H9 (cell line): ENCODE results near the gene RASIP1. TPM values are rescaled to one million over a fixed set of nuclear protein-coding genes. Genes with fewer than 3 reads are reported as not detected.

ENCODE experiments used
- DNase-seq: peaks from one replicate; pipeline ENCODE4 v3.0.0-alpha.2; 2017
- H2AFZ ChIP-seq: one replicate; pipeline ENCODE4 v1.6.1; 2013; ENCODE audit warnings: mild to moderate bottlenecking, low read length, control low read depth, moderate library complexity
- H2AK5ac ChIP-seq: 2 replicates; pipeline ENCODE4 v1.6.1; 2013; ENCODE audit warnings: low read length, control low read depth, mixed read lengths; ENCODE audit not compliant: insufficient read length
- H2BK120ac ChIP-seq: one replicate; pipeline ENCODE4 v1.6.1; 2013; ENCODE audit warnings: low read depth, mild to moderate bottlenecking, low read length, control low read depth, inconsistent platforms; ENCODE audit not compliant: poor library complexity, severe bottlenecking
- H2BK12ac ChIP-seq: 2 replicates; pipeline ENCODE4 v1.6.1; 2013; ENCODE audit warnings: low read length, control low read depth, mixed read lengths, low read depth; ENCODE audit not compliant: insufficient read length
- H2BK15ac ChIP-seq: 2 replicates; pipeline ENCODE4 v1.6.1; 2013; ENCODE audit warnings: low read depth, low read length, control low read depth
- H2BK20ac ChIP-seq: one replicate; pipeline ENCODE4 v1.6.1; 2013; ENCODE audit warnings: low read depth, mild to moderate bottlenecking, low read length, control low read depth, inconsistent platforms; ENCODE audit not compliant: poor library complexity, severe bottlenecking
- H2BK5ac ChIP-seq: 2 replicates; pipeline ENCODE4 v1.6.1; 2013; ENCODE audit warnings: low read length, control low read depth, mixed read lengths; ENCODE audit not compliant: insufficient read length
- H3K14ac ChIP-seq: 2 replicates; pipeline ENCODE4 v1.6.1; 2013; ENCODE audit warnings: low read length, control low read depth; ENCODE audit not compliant: insufficient read depth
- H3K18ac ChIP-seq: 2 replicates; pipeline ENCODE4 v1.6.1; 2013; ENCODE audit warnings: low read depth, mild to moderate bottlenecking, mixed read lengths, low read length, control low read depth; ENCODE audit not compliant: insufficient read length
- H3K23ac ChIP-seq: 2 replicates; pipeline ENCODE4 v1.6.1; 2013; ENCODE audit warnings: low read length, control low read depth, mixed read lengths, low read depth; ENCODE audit not compliant: insufficient read length
- H3K23me2 ChIP-seq: 2 replicates; pipeline ENCODE4 v1.6.1; 2013; ENCODE audit warnings: low read depth, mild to moderate bottlenecking, mixed read lengths, low read length, control low read depth; ENCODE audit not compliant: insufficient read length, poor library complexity, severe bottlenecking
- H3K27ac ChIP-seq: 2 replicates; pipeline ENCODE4 v1.5.1; 2013; ENCODE audit warnings: low read length, control low read depth, mixed read lengths, low read depth; ENCODE audit not compliant: insufficient read length
- H3K27me3 ChIP-seq: 2 replicates; pipeline ENCODE4 v1.6.1; 2013; ENCODE audit warnings: low read length, control low read depth, inconsistent platforms; ENCODE audit not compliant: insufficient read depth
- H3K4ac ChIP-seq: 2 replicates; pipeline ENCODE4 v1.6.1; 2013; ENCODE audit warnings: low read depth, mild to moderate bottlenecking, control low read depth, inconsistent platforms, low read length, moderate library complexity
- H3K4me1 ChIP-seq: 2 replicates; pipeline ENCODE4 v1.6.1; 2013; ENCODE audit warnings: low read length, control low read depth, inconsistent platforms; ENCODE audit not compliant: insufficient read depth
- H3K4me2 ChIP-seq: 2 replicates; pipeline ENCODE4 v1.6.1; 2013; ENCODE audit warnings: low read length, control low read depth, mixed read lengths; ENCODE audit not compliant: insufficient read length, insufficient read depth
- H3K56ac ChIP-seq: 2 replicates; pipeline ENCODE4 v1.6.1; 2013; ENCODE audit warnings: low read depth, mild to moderate bottlenecking, mixed read lengths, low read length, control low read depth; ENCODE audit not compliant: insufficient read length
- H3K79me1 ChIP-seq: 2 replicates; pipeline ENCODE4 v1.6.1; 2013; ENCODE audit warnings: low read depth, mild to moderate bottlenecking, moderate library complexity, low read length, control low read depth, inconsistent platforms; ENCODE audit not compliant: insufficient read depth, poor library complexity, severe bottlenecking
- H3K79me2 ChIP-seq: 2 replicates; pipeline ENCODE4 v1.6.1; 2013; ENCODE audit warnings: low read length, control low read depth, inconsistent platforms; ENCODE audit not compliant: insufficient read depth
- H3K9ac ChIP-seq: 2 replicates; pipeline ENCODE4 v1.6.1; 2013; ENCODE audit warnings: low read length, control low read depth, mixed read lengths; ENCODE audit not compliant: insufficient read length; ENCODE audit errors: extremely low read depth
- H3K9me3 ChIP-seq: one replicate; pipeline ENCODE4 v1.6.1; 2013; ENCODE audit warnings: low read depth, low read length, inconsistent platforms; ENCODE audit not compliant: control insufficient read depth
- H3T11ph ChIP-seq: one replicate; pipeline ENCODE4 v1.6.1; 2013; ENCODE audit warnings: mild to moderate bottlenecking, low read length, control low read depth, inconsistent platforms
- H4K20me1 ChIP-seq: one replicate; pipeline ENCODE4 v1.6.1; 2013; ENCODE audit not compliant: control insufficient read depth, insufficient read length, insufficient read depth
- H4K5ac ChIP-seq: 2 replicates; pipeline ENCODE4 v1.6.1; 2013; ENCODE audit warnings: low read depth, mild to moderate bottlenecking, mixed read lengths, low read length, control low read depth; ENCODE audit not compliant: insufficient read length
- H4K8ac ChIP-seq: replicated peaks from 2 replicates; pipeline ENCODE4 v1.6.1; 2013; ENCODE audit warnings: low read length, control low read depth, mixed read lengths, low read depth; ENCODE audit not compliant: insufficient read length
- H4K91ac ChIP-seq: 2 replicates; pipeline ENCODE4 v1.6.1; 2013; ENCODE audit warnings: low read depth, mild to moderate bottlenecking, moderate library complexity, mixed read lengths, low read length, control low read depth; ENCODE audit not compliant: insufficient read length
- H3K27ac Mint-ChIP-seq, 3 experiments: 2 replicates in 2 of 3; 3 replicates in 1 of 3; pipeline ENCODE4 v1.8.0; 2020 to 2021; ENCODE audit warnings: mixed read lengths in 3 of 3, mild to moderate bottlenecking in 1 of 3, moderate library complexity in 1 of 3
- H3K27me3 Mint-ChIP-seq: 2 replicates; pipeline ENCODE4 v1.8.0; 2021; ENCODE audit warnings: low read depth, mild to moderate bottlenecking, moderate library complexity, mixed read lengths
- H3K36me3 Mint-ChIP-seq, 3 experiments: 2 replicates in 2 of 3; 3 replicates in 1 of 3; pipeline ENCODE4 v1.8.0; 2020 to 2021; ENCODE audit warnings: low read depth in 3 of 3, mixed read lengths in 3 of 3; ENCODE audit not compliant: insufficient read depth in 1 of 3
- H3K4me1 Mint-ChIP-seq, 2 experiments: 2 replicates each; pipeline ENCODE4 v1.8.0; 2020; ENCODE audit warnings: mixed read lengths in 2 of 2
- H3K4me3 Mint-ChIP-seq, 2 experiments: 2 replicates in 1 of 2; 3 replicates in 1 of 2; pipeline ENCODE4 v1.8.0; 2020 to 2021; ENCODE audit warnings: mild to moderate bottlenecking in 2 of 2, mixed read lengths in 2 of 2, moderate library complexity in 1 of 2
- H3K9me3 Mint-ChIP-seq, 2 experiments: 2 replicates in 1 of 2; 3 replicates in 1 of 2; pipeline ENCODE4 v1.8.0; 2020; ENCODE audit warnings: mild to moderate bottlenecking in 2 of 2, mixed read lengths in 2 of 2, moderate library complexity in 1 of 2
- WGBS: extraction: QIAGEN DNeasy Blood & Tissue Kit; methylation state at CpG from one replicate; pipeline ENCODE4 v1.1.7; 2013; ENCODE audit warnings: missing lambda C conversion rate, low lambda C conversion rate, mixed read lengths; ENCODE audit not compliant: insufficient read length; ENCODE audit errors: extremely low coverage; 5-methylcytosine and 5-hydroxymethylcytosine counted together
- total RNA-seq: library from RNA; stranded (reverse); gene quantifications from 2 replicates; pipeline ENCODE4 v1.2.1, GENCODE V29; 2021
- TF ChIP-seq, protein P1 (sequence below): fragments of 200-600 bp; sonication (generic); conservative IDR thresholded peaks from 3 replicates; pipeline ENCODE4 v1.8.0; 2021; ENCODE audit warnings: antibody characterized with exemption, mild to moderate bottlenecking

RASIP1 gene
- total RNA-seq, 1 experiment from 2014 or later, result 2.4 TPM

GRCh38 chr19:48741129-48741999 lies 954 bp upstream of the RASIP1 start:
- no peaks in the 10 kb centered on the region for H3K79me2 ChIP-seq
- peak overlapping the region; percentile 18 to 76 (median 18); a peak in 2 of 7 replicates for H3K27ac Mint-ChIP-seq
- H3K79me1 ChIP-seq, result no peaks in the 10 kb centered on the region
- no peak overlapping the region for H3K14ac ChIP-seq
- no peak overlapping the region for H4K91ac ChIP-seq
- no peak overlapping the region for H3K56ac ChIP-seq
- H2BK5ac ChIP-seq, result no peak overlapping the region
- no peaks in the 10 kb centered on the region for H3K9me3 ChIP-seq
- no peak overlapping the region for H4K8ac ChIP-seq
- H4K20me1 ChIP-seq, result no peaks in the 10 kb centered on the region
- H2BK12ac ChIP-seq, result no peak overlapping the region
- no peaks in the 10 kb centered on the region; the same call in 1 of the 2 replicates for H3K4me1 ChIP-seq
- H2BK15ac ChIP-seq, result no peak overlapping the region
- no peak overlapping the region for H2AK5ac ChIP-seq
- no peaks in the 10 kb centered on the region for H3K36me3 Mint-ChIP-seq
- H4K5ac ChIP-seq, result no peak overlapping the region
- peak overlapping the region; percentile 54 for H3K4me2 ChIP-seq
- H3K9me3 Mint-ChIP-seq, result no peaks in the 10 kb centered on the region
- no peak overlapping the region for H3K18ac ChIP-seq
- no peak overlapping the region for H3K27ac ChIP-seq
- H3K4me3 Mint-ChIP-seq, result peak overlapping the region; percentile 35 to 74; a peak in 4 of 5 replicates
- DNase-seq, result peak; percentile 78
- no peak overlapping the region for H2BK120ac ChIP-seq
- H3K27me3 ChIP-seq, result no peaks in the 10 kb centered on the region; the same call in 1 of the 2 replicates
- peaks cover 32 to 58% of the 10 kb centered on the region in 2 experiments for H3K4me1 Mint-ChIP-seq
- peaks cover 21% of the 10 kb centered on the region for H3K27me3 Mint-ChIP-seq
- no peak overlapping the region for H3K4ac ChIP-seq
- no peak overlapping the region for H3K23ac ChIP-seq
- H2AFZ ChIP-seq, result no peak overlapping the region
- H3K23me2 ChIP-seq, result peaks cover 6% of the 10 kb centered on the region
- WGBS, result no CpG with 5 or more reads among the region's 35 CpGs
- no peak overlapping the region for H2BK20ac ChIP-seq
- no peak overlapping the region for H3K9ac ChIP-seq
- H3T11ph ChIP-seq, result no peak overlapping the region
- TF ChIP-seq, protein P1, sequence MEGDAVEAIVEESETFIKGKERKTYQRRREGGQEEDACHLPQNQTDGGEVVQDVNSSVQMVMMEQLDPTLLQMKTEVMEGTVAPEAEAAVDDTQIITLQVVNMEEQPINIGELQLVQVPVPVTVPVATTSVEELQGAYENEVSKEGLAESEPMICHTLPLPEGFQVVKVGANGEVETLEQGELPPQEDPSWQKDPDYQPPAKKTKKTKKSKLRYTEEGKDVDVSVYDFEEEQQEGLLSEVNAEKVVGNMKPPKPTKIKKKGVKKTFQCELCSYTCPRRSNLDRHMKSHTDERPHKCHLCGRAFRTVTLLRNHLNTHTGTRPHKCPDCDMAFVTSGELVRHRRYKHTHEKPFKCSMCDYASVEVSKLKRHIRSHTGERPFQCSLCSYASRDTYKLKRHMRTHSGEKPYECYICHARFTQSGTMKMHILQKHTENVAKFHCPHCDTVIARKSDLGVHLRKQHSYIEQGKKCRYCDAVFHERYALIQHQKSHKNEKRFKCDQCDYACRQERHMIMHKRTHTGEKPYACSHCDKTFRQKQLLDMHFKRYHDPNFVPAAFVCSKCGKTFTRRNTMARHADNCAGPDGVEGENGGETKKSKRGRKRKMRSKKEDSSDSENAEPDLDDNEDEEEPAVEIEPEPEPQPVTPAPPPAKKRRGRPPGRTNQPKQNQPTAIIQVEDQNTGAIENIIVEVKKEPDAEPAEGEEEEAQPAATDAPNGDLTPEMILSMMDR, result no peak
